OCI-LY7 (cell line): ENCODE results near the gene GLMP. TPM values are rescaled to one million over a fixed set of nuclear protein-coding genes. Genes with fewer than 3 reads are reported as not detected.

Experiments used
- BruUV-seq: library from RNA; stranded (reverse); fragments of 400-500 nt; replicated peaks from 2 replicates; lab custom pipeline; 2021; lab: Mats Ljungman, UMichigan
- CTCF ChIA-PET: fragments of 300-600 bp; sonication (Branson Sonifier 250); formaldehyde crosslinking; loops from one replicate; lab custom pipeline; 2022; ENCODE audit warnings: antibody characterized with exemption; ENCODE audit not compliant: unreplicated experiment; lab: Charles Lee
- POLR2A ChIA-PET: fragments of 300-600 bp; sonication (Branson Sonifier 250); formaldehyde crosslinking; loops from one replicate; lab custom pipeline; 2022; ENCODE audit warnings: antibody characterized with exemption; lab: Charles Lee
- DNase-seq: peaks from one replicate; pipeline ENCODE4 v3.0.0-alpha.2; 2015; ENCODE audit warnings: low spot score
- H2AFZ ChIP-seq: fragments of 200-600 bp; sonication (generic), shearing (Covaris generic); 2 replicates; pipeline ENCODE4 v1.6.1; 2014; ENCODE audit warnings: mild to moderate bottlenecking, antibody characterized with exemption, low read length, moderate library complexity
- H3K27ac ChIP-seq: fragments of 200-600 bp; sonication (generic); 2 replicates; pipeline ENCODE4 v1.5.1; 2014; ENCODE audit warnings: mixed run types, low read depth, mild to moderate bottlenecking, moderate library complexity, low read length, inconsistent platforms; ENCODE audit not compliant: poor library complexity, severe bottlenecking
- H3K36me3 ChIP-seq: fragments of 200-600 bp; sonication (generic); 2 replicates; pipeline ENCODE4 v1.6.1; 2014; ENCODE audit warnings: mild to moderate bottlenecking, antibody characterized with exemption, low read length, moderate library complexity, mixed read lengths; ENCODE audit not compliant: insufficient read depth
- H3K4me1 ChIP-seq: fragments of 200-600 bp; sonication (generic); 2 replicates; pipeline ENCODE4 v1.5.1; 2014; ENCODE audit warnings: mild to moderate bottlenecking, low read length; ENCODE audit not compliant: insufficient read depth, poor library complexity, severe bottlenecking
- H3K4me2 ChIP-seq: fragments of 200-600 bp; sonication (generic); 2 replicates; pipeline ENCODE4 v1.6.1; 2014; ENCODE audit warnings: mild to moderate bottlenecking, low read length
- H3K4me3 ChIP-seq: fragments of 200-600 bp; sonication (generic); 2 replicates; pipeline ENCODE4 v1.5.1; 2014; ENCODE audit warnings: mild to moderate bottlenecking, low read depth, low read length; ENCODE audit not compliant: poor library complexity, severe bottlenecking
- H3K79me2 ChIP-seq: fragments of 200-600 bp; sonication (generic); 2 replicates; pipeline ENCODE4 v1.6.1; 2016; ENCODE audit warnings: low read depth, mild to moderate bottlenecking, low read length, moderate library complexity, mixed read lengths; ENCODE audit not compliant: insufficient read depth
- H3K9me2 ChIP-seq: fragments of 200-600 bp; sonication (generic); 2 replicates; pipeline ENCODE4 v1.6.1; 2016; ENCODE audit warnings: mild to moderate bottlenecking, low read length, mixed read lengths; ENCODE audit not compliant: insufficient read depth
- H3K9me3 ChIP-seq: fragments of 200-600 bp; sonication (generic); 2 replicates; pipeline ENCODE4 v1.6.1; 2014; ENCODE audit warnings: mild to moderate bottlenecking, mixed run types, low read length, mixed read lengths
- H4K20me1 ChIP-seq: fragments of 200-600 bp; sonication (generic); 2 replicates; pipeline ENCODE4 v1.6.1; 2014; ENCODE audit warnings: mild to moderate bottlenecking, antibody characterized with exemption, low read length, moderate library complexity, mixed read lengths; ENCODE audit not compliant: insufficient read depth
- CTCF ChIP-seq: fragments of 200-600 bp; sonication (generic); conservative IDR thresholded peaks from 2 replicates; pipeline ENCODE4 v1.5.1; 2014; ENCODE audit warnings: mild to moderate bottlenecking, antibody characterized with exemption, low read length, moderate library complexity, mixed read lengths
- EZH2phosphoT487 ChIP-seq: fragments of 200-600 bp; sonication (generic); IDR thresholded peaks from 2 replicates; pipeline ENCODE4 v1.6.1; 2018; ENCODE audit warnings: low read depth, borderline replicate concordance, mild to moderate bottlenecking, mixed run types, antibody characterized with exemption, low read length, moderate library complexity, mixed read lengths
- intact Hi-C: fragments of 100-400 bp; cut with micrococcal nuclease; formaldehyde crosslinking; loops from one replicate; pipeline ENCODE4 v1.10.0; 2022; ENCODE audit not compliant: unreplicated experiment
- total RNA-seq, 2 experiments: library from RNA; depleted of rRNA in 1 of 2; stranded (reverse); fragments of >200 nt in 1 of 2; shearing (Covaris generic) in 1 of 2; gene quantifications; 2 replicates each; pipeline ENCODE4 v1.2.3, GENCODE V29; 2014 to 2022

GLMP gene
- total RNA-seq, 2 experiments from 2014 or later, result 0.60 to 4.9 TPM

- intact Hi-C loops, result no loop called here
- POLR2A ChIA-PET, result interaction anchor here (0.5 kb wide), 1 partner anchor 80 kb away, joined by 3 read pairs; no protein-coding TSS in a partner anchor
- Histone ChIP-seq H3K79me2 (no peaks in the 10 kb centered on the region), H3K9me2 (no peaks in the 10 kb centered on the region), H4K20me1 (no peaks in the 10 kb centered on the region), H3K4me1 (no peaks in the 10 kb centered on the region), H3K4me3 (no peak overlapping the region), H3K36me3 (no peaks in the 10 kb centered on the region), H3K9me3 (no peaks in the 10 kb centered on the region), H2AFZ (no peak overlapping the region), H3K4me2 (no peak overlapping the region), H3K27ac (no peak overlapping the region)
- TF ChIP-seq CTCF (no peak), EZH2phosphoT487 (no peak)
- no peak for DNase-seq
- no TSS peak for BruUV-seq
- CTCF ChIA-PET, result no interaction called here
These were observed 4.0 kb downstream of the GLMP start for GRCh38 chr1:156291226-156292061.

DNA sequence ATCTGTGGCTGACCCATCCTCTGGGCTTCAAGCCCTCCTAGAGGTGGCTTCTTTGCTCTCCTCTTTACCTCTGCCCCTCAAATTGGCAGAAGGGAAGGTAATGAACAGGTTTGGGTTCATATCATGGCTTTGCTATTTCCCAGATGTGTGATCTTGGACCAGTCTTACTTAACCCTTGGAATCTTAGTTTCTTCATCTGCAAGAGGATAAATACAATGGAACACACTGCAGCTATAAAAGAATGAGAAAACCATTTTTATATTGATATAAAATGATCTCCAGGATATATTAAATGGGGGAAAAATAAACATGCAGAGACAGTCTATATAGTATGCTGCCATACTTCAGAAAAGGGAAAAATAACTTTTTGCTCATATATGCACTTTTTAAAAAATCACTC is 5.6 kb downstream of the GLMP start:
- Histone ChIP-seq H3K9me2 (no peaks in the 10 kb centered on the region), H3K36me3 (no peaks in the 10 kb centered on the region), H3K4me2 (no peak overlapping the region), H3K4me3 (no peak overlapping the region), H3K27ac (no peak overlapping the region), H4K20me1 (no peaks in the 10 kb centered on the region), H3K79me2 (no peaks in the 10 kb centered on the region), H2AFZ (no peak overlapping the region), H3K4me1 (no peaks in the 10 kb centered on the region), H3K9me3 (no peaks in the 10 kb centered on the region)
- DNase-seq, result no peak
- intact Hi-C loops, result no loop called here
- ChIA-PET CTCF (no interaction called here), POLR2A (interaction anchor here (0.6 kb wide), 1 partner anchor 41 kb away, joined by 3 read pairs; no protein-coding TSS in a partner anchor)
- BruUV-seq, result no TSS peak
- TF ChIP-seq CTCF (no peak), EZH2phosphoT487 (no peak)

GRCh38 chr1:156286061-156286460 is 9.4 kb downstream of the GLMP start:
- no TSS peak for BruUV-seq
- Histone ChIP-seq H2AFZ (no peak overlapping the region), H3K79me2 (peaks cover 14% of the 10 kb centered on the region), H3K9me3 (no peaks in the 10 kb centered on the region), H3K4me2 (no peak overlapping the region), H3K36me3 (no peaks in the 10 kb centered on the region), H3K4me3 (no peak overlapping the region), H3K27ac (no peak overlapping the region), H3K9me2 (no peaks in the 10 kb centered on the region), H4K20me1 (peaks cover 7% of the 10 kb centered on the region; the same call in 1 of the 2 replicates), H3K4me1 (peaks cover 13% of the 10 kb centered on the region)
- intact Hi-C loops, result no loop called here
- TF ChIP-seq CTCF, result no peak
- no peak for TF ChIP-seq EZH2phosphoT487
- POLR2A ChIA-PET, result interaction anchor here (1.2 to 1.7 kb wide), 2 partner anchors 12 to 239 kb away, joined by 4 to 5 read pairs; no protein-coding TSS in a partner anchor
- DNase-seq, result no peak
- CTCF ChIA-PET, result no interaction called here
